ENCODE results near the gene NCMAP.

- TF ChIP-seq CTCF (IDR thresholded peaks at IDR 0.05) (no peak), EZH2phosphoT487 (IDR thresholded peaks at IDR 0.05) (no peak), EZH2 (IDR thresholded peaks at IDR 0.05) (no peak)
Measured at GRCh38 chr1:24644100-24644384, 88.2 kb downstream of the NCMAP start.
